ENCODE measurements around the gene OR52M1.

GRCh38 chr11:4522752-4523151 lies 22.2 kb upstream of the OR52M1 start:
- TF ChIP-seq EP300 (IDR thresholded peaks at IDR 0.05) (no peak), POLR2AphosphoS5 (IDR thresholded peaks at IDR 0.05) (no peak), CTCF (IDR thresholded peaks at IDR 0.05) (no peak)

Measured in upper lobe of left lung (tissue), 4 donors.